Astrocyte of the cerebellum (primary cell): ENCODE results near the gene WDR82.

Experiments
- DNase-seq: peaks from one replicate; pipeline ENCODE4 v3.0.0-alpha.2; 2011; ENCODE audit warnings: low read depth
- H3K4me3 ChIP-seq: 2 replicates; pipeline ENCODE4 v1.5.1; 2011; ENCODE audit warnings: mild to moderate bottlenecking, low read depth, low read length, moderate library complexity
- CTCF ChIP-seq: IDR thresholded peaks from 2 replicates; pipeline ENCODE4 v1.5.1; 2012; ENCODE audit warnings: low read length, low read depth, moderate library complexity, mild to moderate bottlenecking; ENCODE audit errors: missing control alignments
- in situ Hi-C: cut with HindIII; loops from 2 replicates; pipeline ENCODE4 v1.10.0; 2017; ENCODE audit warnings: low sequenced_read_pairs

The WDR82 gene

DNA sequence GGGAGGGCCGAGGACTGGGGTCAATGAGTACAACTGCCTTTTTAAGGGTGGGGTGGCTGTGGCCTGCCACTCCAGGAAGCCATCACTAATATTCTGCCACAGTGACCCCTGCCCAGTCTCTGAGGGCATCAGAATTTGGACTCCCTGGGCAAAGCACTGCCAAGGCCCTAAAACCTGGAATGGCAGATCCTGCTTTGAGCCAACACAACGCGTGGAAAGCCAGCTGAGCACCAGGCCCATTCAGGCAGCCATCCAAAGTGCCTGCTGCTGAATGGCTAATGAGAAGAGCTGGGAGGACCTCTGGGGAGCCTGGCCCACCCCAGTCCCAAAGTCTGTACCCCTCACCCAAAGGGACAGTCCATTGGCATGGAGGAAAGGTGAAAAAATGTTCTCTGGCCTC is 44.5 kb downstream of the WDR82 start:
- in situ Hi-C loops: no loop called here
- H3K4me3 ChIP-seq: no peak overlapping the region
- no peak for DNase-seq
- no peak for TF ChIP-seq CTCF

GRCh38 chr3:52233108-52233591 is 45.3 kb downstream of the WDR82 start:
- in situ Hi-C loops: no loop called here

GRCh38 chr3:52232279-52233107 is 46.0 kb downstream of the WDR82 start:
- TF ChIP-seq CTCF: no peak
- no peak for DNase-seq
- H3K4me3 ChIP-seq: no peak overlapping the region
- in situ Hi-C loops: no loop called here

More at GRCh38 chr3:52233108-52233591, 45.3 kb downstream of the WDR82 start:
- no peak overlapping the region for H3K4me3 ChIP-seq
- TF ChIP-seq CTCF: no peak
- DNase-seq: no peak

- TF ChIP-seq CTCF: peak; percentile 76
- H3K4me3 ChIP-seq: no peak overlapping the region
- in situ Hi-C loops: no loop called here
- DNase-seq: no peak
These were observed 46.8 kb downstream of the WDR82 start for GRCh38 chr3:52231502-52232278.

GRCh38 chr3:52230889-52231499 is 47.5 kb downstream of the WDR82 start:
- no peak overlapping the region for H3K4me3 ChIP-seq
- TF ChIP-seq CTCF: no peak
- in situ Hi-C loops: no loop called here
- no peak for DNase-seq

DNA sequence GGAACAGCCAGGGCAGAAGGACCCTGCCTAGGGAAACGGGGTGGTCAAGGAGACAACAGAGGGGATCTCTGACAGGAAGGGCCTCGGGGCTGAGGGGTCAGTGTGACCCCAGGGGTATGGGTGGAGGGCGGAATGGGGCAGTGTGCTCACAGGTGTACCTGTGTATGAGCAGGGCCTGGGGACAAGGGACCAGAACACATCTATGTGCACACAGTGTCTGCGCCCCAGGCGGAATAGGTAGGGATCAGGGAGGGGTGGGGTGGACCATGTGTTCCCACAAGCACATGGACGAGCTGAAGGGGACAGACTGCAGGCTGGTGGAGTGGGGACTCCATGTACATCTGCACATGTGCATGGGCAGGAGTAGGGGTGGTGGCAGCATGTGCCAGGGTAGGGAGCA is 48.0 kb downstream of the WDR82 start:
- no peak overlapping the region for H3K4me3 ChIP-seq
- in situ Hi-C loops: no loop called here
- no peak for DNase-seq
- TF ChIP-seq CTCF: no peak
